ENCODE measurements around the gene PRDM15. TPM values are rescaled to one million over a fixed set of nuclear protein-coding genes. Genes with fewer than 3 reads are reported as not detected.

The PRDM15 gene
- total and polyA plus RNA-seq, 7 donors = 1.2 to 6.9 (median 4.6) TPM

- Histone ChIP-seq H3K4me1 (peaks cover 0 to 19% (median 10%) of the 10 kb centered on the region in 4 donors), H3K27me3 (peaks cover 27 to 71% (median 53%) of the 10 kb centered on the region in 3 donors), H3K36me3 (no peaks in the 10 kb centered on the region), H3K9me3 (no peaks in the 10 kb centered on the region), H3K4me3 (no peak overlapping the region), H3K27ac (peak overlapping the region; percentile 32 to 59 (median 44))
- intact Hi-C loops (cut with DNase I) = no loop called here
- no peak for TF ChIP-seq POLR2A (IDR thresholded peaks at IDR 0.05)
- no peak for TF ChIP-seq EP300 (IDR thresholded peaks at IDR 0.05)
- peak; percentile 75 for DNase-seq
- 18 to 73% methylated on average over 22 of the region's 22 CpGs for WGBS, 2 donors
Observed at GRCh38 chr21:41761211-41761933, 117.8 kb downstream of the PRDM15 start.

DNA sequence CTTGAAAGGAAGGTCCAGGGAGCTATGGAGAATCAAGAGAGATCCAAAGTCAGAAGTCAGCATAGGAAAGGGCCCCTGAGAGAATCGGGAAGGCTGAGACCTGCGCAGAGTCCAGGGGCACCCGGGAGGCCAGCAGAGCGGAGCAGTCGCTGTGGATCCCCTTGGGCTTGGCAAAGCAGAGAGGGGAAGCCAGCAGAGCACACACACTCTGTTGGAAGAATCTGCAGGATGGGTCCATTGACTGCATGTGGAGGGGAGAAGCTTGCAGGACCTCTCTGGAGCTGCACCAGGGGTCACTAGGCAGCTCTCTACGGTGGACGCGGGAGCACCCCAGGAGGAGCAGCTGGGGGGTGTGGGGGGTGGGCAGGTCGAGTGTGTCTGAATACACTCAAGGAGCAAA, 118.7 kb downstream of the PRDM15 start:
- no peaks in the 10 kb centered on the region for H3K9me3 ChIP-seq
- H3K27me3 ChIP-seq = peaks cover 20 to 61% (median 45%) of the 10 kb centered on the region in 3 donors
- H3K4me3 ChIP-seq = no peak overlapping the region
- intact Hi-C loops (cut with DNase I) = no loop called here
- WGBS, 2 donors = 83 to 84% methylated on average over 9 of the region's 9 CpGs
- no peak overlapping the region for H3K27ac ChIP-seq
- no peaks in the 10 kb centered on the region for H3K36me3 ChIP-seq
- peaks cover 0 to 16% (median 8%) of the 10 kb centered on the region in 4 donors for H3K4me1 ChIP-seq
- TF ChIP-seq, protein P1, sequence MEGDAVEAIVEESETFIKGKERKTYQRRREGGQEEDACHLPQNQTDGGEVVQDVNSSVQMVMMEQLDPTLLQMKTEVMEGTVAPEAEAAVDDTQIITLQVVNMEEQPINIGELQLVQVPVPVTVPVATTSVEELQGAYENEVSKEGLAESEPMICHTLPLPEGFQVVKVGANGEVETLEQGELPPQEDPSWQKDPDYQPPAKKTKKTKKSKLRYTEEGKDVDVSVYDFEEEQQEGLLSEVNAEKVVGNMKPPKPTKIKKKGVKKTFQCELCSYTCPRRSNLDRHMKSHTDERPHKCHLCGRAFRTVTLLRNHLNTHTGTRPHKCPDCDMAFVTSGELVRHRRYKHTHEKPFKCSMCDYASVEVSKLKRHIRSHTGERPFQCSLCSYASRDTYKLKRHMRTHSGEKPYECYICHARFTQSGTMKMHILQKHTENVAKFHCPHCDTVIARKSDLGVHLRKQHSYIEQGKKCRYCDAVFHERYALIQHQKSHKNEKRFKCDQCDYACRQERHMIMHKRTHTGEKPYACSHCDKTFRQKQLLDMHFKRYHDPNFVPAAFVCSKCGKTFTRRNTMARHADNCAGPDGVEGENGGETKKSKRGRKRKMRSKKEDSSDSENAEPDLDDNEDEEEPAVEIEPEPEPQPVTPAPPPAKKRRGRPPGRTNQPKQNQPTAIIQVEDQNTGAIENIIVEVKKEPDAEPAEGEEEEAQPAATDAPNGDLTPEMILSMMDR (IDR thresholded peaks at IDR 0.05) = no peak
- TF ChIP-seq POLR2AphosphoS5 (IDR thresholded peaks at IDR 0.05) (no peak), POLR2A (IDR thresholded peaks at IDR 0.05) (no peak), EP300 (IDR thresholded peaks at IDR 0.05) (no peak)
- no peak for DNase-seq

DNA sequence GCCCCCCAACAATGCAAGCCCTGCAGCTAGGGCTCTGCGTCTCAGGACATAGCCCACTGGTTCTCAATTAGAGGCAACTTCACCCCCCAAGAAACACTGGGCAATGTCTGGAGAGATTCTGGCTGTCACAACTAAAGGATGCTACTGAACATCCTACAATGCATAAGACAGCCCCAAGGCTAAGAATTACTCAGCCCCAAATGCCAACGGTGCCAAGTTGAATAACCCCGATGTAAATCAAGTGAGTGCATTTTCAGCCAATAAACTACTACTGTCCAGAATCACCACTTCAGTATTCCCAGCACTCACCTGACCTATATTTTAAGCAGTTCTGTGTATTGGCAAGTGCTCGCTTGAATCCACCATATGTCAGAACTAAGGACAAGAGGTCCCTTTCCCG, 119.2 kb downstream of the PRDM15 start:
- no peaks in the 10 kb centered on the region for H3K9me3 ChIP-seq
- DNase-seq = no peak
- H3K27ac ChIP-seq = no peak overlapping the region
- 92 to 95% methylated on average over 5 of the region's 5 CpGs for WGBS, 2 donors
- peaks cover 20 to 56% (median 40%) of the 10 kb centered on the region in 3 donors for H3K27me3 ChIP-seq
- H3K36me3 ChIP-seq = no peaks in the 10 kb centered on the region
- intact Hi-C loops (cut with DNase I) = no loop called here
- H3K4me1 ChIP-seq = peaks cover 0 to 16% (median 8%) of the 10 kb centered on the region in 4 donors
- H3K4me3 ChIP-seq = no peak overlapping the region
- TF ChIP-seq, protein P1 (IDR thresholded peaks at IDR 0.05) = no peak
- no peak for TF ChIP-seq POLR2A (IDR thresholded peaks at IDR 0.05)
- no peak for TF ChIP-seq POLR2AphosphoS5 (IDR thresholded peaks at IDR 0.05)
- no peak for TF ChIP-seq EP300 (IDR thresholded peaks at IDR 0.05)

DNA sequence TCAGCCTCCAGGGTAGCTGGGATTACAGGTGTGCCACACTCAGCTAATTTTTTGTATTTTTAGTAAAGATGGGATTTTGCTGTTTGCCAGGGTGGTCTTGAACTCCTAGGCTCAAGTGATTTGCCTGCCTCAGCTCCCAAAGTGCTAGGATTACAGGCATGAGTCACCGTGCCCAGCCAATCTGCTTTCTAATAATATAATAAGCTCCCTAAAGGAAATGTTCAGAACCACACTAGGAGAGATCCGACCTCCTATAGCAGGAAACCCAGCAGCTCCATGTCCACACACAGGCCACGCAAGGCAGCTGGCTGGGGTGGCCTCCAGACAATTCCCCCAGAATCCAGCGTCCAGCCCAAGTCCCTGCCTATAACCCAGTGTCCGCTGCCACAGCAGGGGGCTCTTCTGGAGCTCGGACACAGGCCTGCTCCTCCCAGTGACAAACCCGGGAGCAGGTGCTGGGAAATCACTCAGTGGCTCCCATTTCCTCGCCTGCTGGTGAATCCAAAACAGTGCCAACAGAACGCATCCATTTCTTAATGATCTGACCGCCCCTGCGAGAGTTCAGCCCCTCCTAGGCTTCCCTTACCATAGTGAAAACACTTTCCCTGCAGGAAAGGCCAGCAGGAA, 119.8 kb downstream of the PRDM15 start:
- Histone ChIP-seq H3K9me3 (no peaks in the 10 kb centered on the region), H3K36me3 (no peaks in the 10 kb centered on the region), H3K27ac (no peak overlapping the region), H3K4me1 (peaks cover 0 to 16% (median 8%) of the 10 kb centered on the region in 4 donors), H3K4me3 (no peak overlapping the region), H3K27me3 (peaks cover 20 to 50% (median 34%) of the 10 kb centered on the region in 3 donors)
- intact Hi-C loops (cut with DNase I) = no loop called here
- 85 to 88% methylated on average over 11 of the region's 11 CpGs for WGBS, 2 donors
- TF ChIP-seq, protein P1 (IDR thresholded peaks at IDR 0.05) = no peak
- TF ChIP-seq POLR2AphosphoS5 (IDR thresholded peaks at IDR 0.05) = no peak
- TF ChIP-seq POLR2A (IDR thresholded peaks at IDR 0.05) = no peak
- TF ChIP-seq EP300 (IDR thresholded peaks at IDR 0.05) = no peak
- DNase-seq = no peak

DNA sequence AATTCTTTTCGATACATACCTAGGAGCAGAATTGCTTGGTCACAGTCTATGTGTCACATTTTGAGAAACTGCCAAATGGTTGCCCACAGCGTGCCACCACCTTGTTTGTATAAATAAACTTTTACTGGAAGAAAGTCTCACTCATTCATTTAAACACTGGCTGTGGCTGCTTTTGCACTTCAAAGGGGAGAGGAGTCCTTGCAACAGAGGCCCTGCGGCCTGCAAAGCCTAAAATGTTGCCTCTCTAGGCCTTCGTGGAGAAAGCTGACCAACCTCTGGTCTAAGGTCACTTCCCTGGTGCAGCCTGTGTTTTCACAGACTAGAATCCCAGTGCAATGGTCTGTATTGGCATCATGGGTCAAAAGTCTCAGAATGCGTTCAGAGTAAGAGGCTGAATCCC, 120.6 kb downstream of the PRDM15 start:
- Histone ChIP-seq H3K36me3 (no peaks in the 10 kb centered on the region), H3K27ac (no peak overlapping the region), H3K27me3 (peaks cover 14 to 43% (median 26%) of the 10 kb centered on the region in 3 donors), H3K4me1 (peaks cover 0 to 16% (median 8%) of the 10 kb centered on the region in 4 donors), H3K9me3 (no peaks in the 10 kb centered on the region), H3K4me3 (no peak overlapping the region)
- WGBS, 2 donors = 84 to 85% methylated on average over 5 of the region's 5 CpGs
- TF ChIP-seq POLR2A (IDR thresholded peaks at IDR 0.05) (no peak), EP300 (IDR thresholded peaks at IDR 0.05) (no peak), POLR2AphosphoS5 (IDR thresholded peaks at IDR 0.05) (no peak)
- TF ChIP-seq, protein P1 (IDR thresholded peaks at IDR 0.05) = no peak
- intact Hi-C loops (cut with DNase I) = no loop called here
- no peak for DNase-seq
